HFFc6 (cell line): Measurements from ENCODE around the gene SHC3. TPM values are rescaled to one million over a fixed set of nuclear protein-coding genes. Genes with fewer than 3 reads are reported as not detected.

ENCODE experiments used
- DNase-seq: peaks from one replicate; pipeline ENCODE4 v3.0.0-alpha.2; 2018
- H3K27ac Mint-ChIP-seq: 2 replicates; pipeline ENCODE4 v1.8.0; 2020; ENCODE audit warnings: mild to moderate bottlenecking, mixed read lengths
- H3K27me3 Mint-ChIP-seq: 2 replicates; pipeline ENCODE4 v1.8.0; 2021; ENCODE audit warnings: mild to moderate bottlenecking, moderate library complexity, mixed read lengths; ENCODE audit not compliant: insufficient read depth
- H3K36me3 Mint-ChIP-seq: 2 replicates; pipeline ENCODE4 v1.8.0; 2021; ENCODE audit warnings: low read depth, mixed read lengths
- H3K4me1 Mint-ChIP-seq: 2 replicates; pipeline ENCODE4 v1.8.0; 2020; ENCODE audit warnings: low read depth, mixed read lengths
- H3K4me3 Mint-ChIP-seq: 2 replicates; pipeline ENCODE4 v1.8.0; 2020; ENCODE audit warnings: mild to moderate bottlenecking, moderate library complexity, mixed read lengths
- H3K9me3 Mint-ChIP-seq: 2 replicates; pipeline ENCODE4 v1.8.0; 2020; ENCODE audit warnings: mild to moderate bottlenecking, mixed read lengths
- CTCF ChIP-seq: fragments of 200-600 bp; sonication (generic); IDR thresholded peaks from 2 replicates; pipeline ENCODE4 v1.5.0; 2021; ENCODE audit warnings: antibody characterized with exemption, mild to moderate bottlenecking
- total RNA-seq, 6 experiments: library from RNA; stranded (reverse); fragmentation: NEBNext Ultra II Directional; extraction: Animal tissue kit (Norgen Biotek cat#: 25700); gene quantifications; 2 replicates in 1 of 6; 3 replicates in 5 of 6; pipeline ENCODE4 v1.2.3, GENCODE V29; 2021

SHC3 gene
- total RNA-seq, 6 experiments from 2014 or later: 0.28 to 1.9 (median 0.42) TPM

GRCh38 chr9:88990729-88991065 is 187.9 kb downstream of the SHC3 start:
- H3K4me3 Mint-ChIP-seq: peak overlapping the region; percentile 98

GRCh38 chr9:88990041-88990728 is 188.4 kb downstream of the SHC3 start:
- Mint-ChIP-seq H3K9me3 (no peaks in the 10 kb centered on the region), H3K27ac (no peak overlapping the region), H3K36me3 (no peaks in the 10 kb centered on the region), H3K27me3 (no peaks in the 10 kb centered on the region; the same call in 1 of the 2 replicates), H3K4me3 (peak overlapping the region; percentile 98; the same call in 1 of the 2 replicates), H3K4me1 (peaks cover 53% of the 10 kb centered on the region)
- DNase-seq: no peak
- TF ChIP-seq CTCF: no peak

More at GRCh38 chr9:88990729-88991065, 187.9 kb downstream of the SHC3 start:
- Mint-ChIP-seq H3K9me3 (no peaks in the 10 kb centered on the region), H3K27ac (no peak overlapping the region), H3K4me1 (peaks cover 58% of the 10 kb centered on the region), H3K27me3 (no peaks in the 10 kb centered on the region; the same call in 1 of the 2 replicates), H3K36me3 (no peaks in the 10 kb centered on the region)
- no peak for DNase-seq
- TF ChIP-seq CTCF: no peak

GRCh38 chr9:88988796-88989641 is 189.6 kb downstream of the SHC3 start:
- H3K4me3 Mint-ChIP-seq: peak overlapping the region; percentile 69
- peak overlapping the region; percentile 76 for H3K27ac Mint-ChIP-seq
- peaks cover 41% of the 10 kb centered on the region for H3K4me1 Mint-ChIP-seq
- TF ChIP-seq CTCF: no peak
- H3K9me3 Mint-ChIP-seq: no peaks in the 10 kb centered on the region
- H3K36me3 Mint-ChIP-seq: no peaks in the 10 kb centered on the region
- DNase-seq: no peak
- peaks cover 4% of the 10 kb centered on the region; the same call in 1 of the 2 replicates for H3K27me3 Mint-ChIP-seq

GRCh38 chr9:88987661-88988060 is 191.0 kb downstream of the SHC3 start:
- H3K27ac Mint-ChIP-seq: no peak overlapping the region
- no peaks in the 10 kb centered on the region for H3K36me3 Mint-ChIP-seq
- peaks cover 28% of the 10 kb centered on the region for H3K4me1 Mint-ChIP-seq
- no peak overlapping the region for H3K4me3 Mint-ChIP-seq
- TF ChIP-seq CTCF: no peak
- peaks cover 4% of the 10 kb centered on the region; the same call in 1 of the 2 replicates for H3K27me3 Mint-ChIP-seq
- no peaks in the 10 kb centered on the region for H3K9me3 Mint-ChIP-seq
- DNase-seq: no peak

- no peak for DNase-seq
- Mint-ChIP-seq H3K4me3 (no peak overlapping the region), H3K4me1 (peaks cover 19% of the 10 kb centered on the region), H3K9me3 (no peaks in the 10 kb centered on the region), H3K27ac (no peak overlapping the region), H3K27me3 (peaks cover 4% of the 10 kb centered on the region; the same call in 1 of the 2 replicates), H3K36me3 (no peaks in the 10 kb centered on the region)
- TF ChIP-seq CTCF: no peak
These were observed 191.8 kb downstream of the SHC3 start for GRCh38 chr9:88986776-88987175.
